NCI-H2081 treated with DMSO at 0.1 percent for 48 hours (cell line): ENCODE results near the gene SERINC2.

Experiments
- DNase-seq: peaks from one replicate; lab custom pipeline; 2025; lab: John Stamatoyannopoulos, UW

Gene SERINC2

DNA sequence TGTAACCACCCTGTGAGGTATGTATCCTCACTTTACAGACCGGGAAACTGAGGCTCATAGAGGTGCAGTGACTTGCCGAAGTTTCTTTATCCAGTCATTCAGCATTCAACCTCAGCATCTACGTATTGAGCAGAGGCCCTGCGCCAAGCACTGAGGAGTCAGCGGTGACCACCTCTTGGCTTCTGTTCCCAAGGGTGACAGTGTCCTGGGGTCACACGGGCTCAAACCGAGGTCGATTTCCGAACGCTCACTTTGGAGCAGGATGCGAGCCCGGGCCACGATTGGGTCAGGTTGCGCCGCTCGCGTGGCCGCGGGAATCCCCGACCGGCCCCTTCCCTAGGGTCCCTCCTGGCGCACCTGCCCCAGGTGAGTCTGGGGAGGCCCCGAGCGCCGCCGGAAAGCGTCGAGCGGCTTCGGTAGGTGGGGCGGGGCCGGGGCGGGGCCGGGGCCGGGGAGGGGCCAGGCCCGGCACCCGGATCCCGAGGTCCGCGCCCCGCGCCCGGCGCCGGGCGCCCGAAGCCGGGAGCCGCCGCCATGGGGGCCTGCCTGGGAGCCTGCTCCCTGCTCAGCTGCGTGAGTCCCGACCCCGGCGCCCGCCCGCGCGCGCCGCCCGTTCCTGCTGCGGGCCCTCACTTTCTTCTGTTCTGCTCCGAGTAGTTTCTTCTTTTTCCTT is at the start of gene SERINC2:
Gene SERINC2, plus strand, starts transcription at position 482 of the 673 bp plus-strand sequence. Its CDS starts 53 bp downstream, at position 535.
- DNase-seq, result no peak

DNA sequence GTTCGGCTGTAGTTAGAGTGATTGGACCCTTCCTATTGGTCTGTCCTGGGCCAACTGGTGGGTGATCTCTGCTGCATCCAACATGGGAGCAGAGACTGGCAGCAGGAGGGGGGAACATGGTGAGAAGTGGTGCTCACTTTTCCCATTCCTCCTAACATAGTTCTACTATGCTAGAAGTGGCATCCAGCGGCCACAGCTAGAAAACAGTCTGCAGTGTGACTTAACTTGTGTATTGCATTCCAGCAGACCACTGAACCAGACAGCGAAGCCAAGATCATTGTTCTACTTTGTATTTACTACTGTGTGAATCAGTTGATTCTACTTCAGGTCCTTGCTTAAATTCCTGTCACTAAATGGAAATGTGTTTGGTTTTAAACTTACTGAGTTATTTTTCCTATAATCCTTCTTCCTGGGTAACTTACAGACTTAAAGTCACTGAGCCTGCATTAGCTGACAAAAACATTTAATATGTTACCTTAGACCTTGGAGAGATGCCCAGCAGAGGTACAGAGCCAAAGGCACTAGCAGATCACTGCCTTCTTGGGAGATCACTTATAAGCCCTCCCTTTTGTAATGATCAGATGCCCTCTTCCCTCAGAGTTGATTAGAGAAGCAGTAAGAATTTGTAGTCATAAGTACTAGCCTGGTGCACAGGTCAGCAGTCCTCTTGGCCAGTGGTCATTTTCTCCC is 48.3 kb upstream of the SERINC2 start:
- DNase-seq, result no peak

DNA sequence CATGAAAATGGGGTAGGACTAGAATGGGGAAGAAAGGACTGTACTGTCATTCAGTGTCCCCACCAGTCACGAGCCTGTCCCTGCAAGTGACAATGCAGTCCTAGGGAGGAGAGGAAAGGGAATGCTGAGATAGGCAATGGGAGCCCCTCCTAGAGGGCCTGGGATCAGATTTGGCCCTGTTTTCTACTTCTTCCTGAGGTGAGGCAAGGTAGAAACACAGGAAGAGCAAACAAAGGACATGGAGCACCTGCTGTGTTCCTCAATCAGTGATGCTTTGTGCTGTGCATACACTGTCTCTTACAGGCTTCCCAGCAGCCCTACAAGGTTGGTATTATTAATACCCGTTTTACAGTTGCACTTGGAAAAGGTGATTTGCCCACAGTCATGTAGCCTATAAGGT is 46.2 kb upstream of the SERINC2 start:
- DNase-seq, result peak; percentile 9

DNA sequence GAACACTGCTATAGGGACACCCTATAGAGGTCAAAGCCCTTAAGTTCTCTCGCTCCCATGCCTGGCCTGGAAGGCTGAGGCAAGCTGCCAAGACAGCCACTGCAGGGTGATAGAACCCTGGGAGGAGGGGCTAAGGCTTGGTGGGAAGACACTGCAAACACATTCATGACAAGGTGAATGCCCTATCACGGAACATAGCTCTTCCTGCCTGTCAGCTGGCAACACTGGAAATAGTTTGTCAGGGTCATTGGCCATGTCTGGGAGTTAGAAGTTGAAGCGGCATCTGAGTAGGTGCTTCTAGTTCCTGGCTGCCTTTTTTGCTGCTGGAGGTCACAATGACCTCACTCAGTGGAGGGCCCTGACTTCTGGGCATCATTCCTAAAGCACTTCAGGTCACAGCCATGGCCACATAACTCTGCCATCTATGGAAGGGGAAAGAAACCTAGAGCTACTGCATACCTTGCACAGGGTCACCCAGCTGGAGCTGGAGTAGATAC is 44.4 kb upstream of the SERINC2 start:
- DNase-seq, result no peak

DNA sequence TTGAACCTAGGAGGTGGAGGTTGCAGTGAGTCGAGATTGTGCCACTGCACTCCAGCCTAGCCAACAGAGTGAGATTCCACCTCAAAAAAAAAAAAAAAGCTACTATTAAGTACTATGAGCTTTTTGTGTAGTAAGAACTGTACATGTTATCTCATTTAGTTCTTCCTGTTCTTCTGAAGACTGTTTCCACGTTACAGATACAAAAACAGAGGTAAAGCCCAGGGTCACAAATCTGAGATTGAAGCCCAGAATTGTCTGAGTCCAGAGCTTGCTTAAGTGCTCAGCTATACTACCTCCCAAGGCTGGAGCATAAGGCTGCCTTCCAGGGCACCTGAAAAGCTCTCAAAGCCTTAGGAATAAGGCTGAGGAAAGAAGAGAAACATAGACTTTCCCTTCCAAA is 43.0 kb upstream of the SERINC2 start:
- DNase-seq, result no peak

DNA sequence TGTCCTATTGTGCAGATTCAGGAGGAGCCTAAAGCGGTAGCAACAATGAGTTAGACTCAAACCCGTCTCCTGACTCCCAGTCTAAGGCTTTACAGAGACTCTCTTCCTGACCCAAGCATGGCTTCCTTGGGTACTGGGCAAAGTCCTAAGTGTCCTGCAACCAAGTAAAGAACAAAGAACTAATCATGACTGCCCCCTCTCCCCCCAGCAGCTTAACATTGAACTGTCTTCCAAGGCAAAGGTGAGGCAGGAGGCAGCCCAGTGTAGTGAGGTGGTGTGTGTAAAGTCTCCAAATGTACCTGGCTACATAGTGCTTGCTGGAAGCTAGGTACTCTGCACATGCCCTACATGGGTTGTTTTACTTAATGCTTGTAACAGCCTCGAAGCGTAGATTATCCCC is 42.4 kb upstream of the SERINC2 start:
- DNase-seq, result no peak

DNA sequence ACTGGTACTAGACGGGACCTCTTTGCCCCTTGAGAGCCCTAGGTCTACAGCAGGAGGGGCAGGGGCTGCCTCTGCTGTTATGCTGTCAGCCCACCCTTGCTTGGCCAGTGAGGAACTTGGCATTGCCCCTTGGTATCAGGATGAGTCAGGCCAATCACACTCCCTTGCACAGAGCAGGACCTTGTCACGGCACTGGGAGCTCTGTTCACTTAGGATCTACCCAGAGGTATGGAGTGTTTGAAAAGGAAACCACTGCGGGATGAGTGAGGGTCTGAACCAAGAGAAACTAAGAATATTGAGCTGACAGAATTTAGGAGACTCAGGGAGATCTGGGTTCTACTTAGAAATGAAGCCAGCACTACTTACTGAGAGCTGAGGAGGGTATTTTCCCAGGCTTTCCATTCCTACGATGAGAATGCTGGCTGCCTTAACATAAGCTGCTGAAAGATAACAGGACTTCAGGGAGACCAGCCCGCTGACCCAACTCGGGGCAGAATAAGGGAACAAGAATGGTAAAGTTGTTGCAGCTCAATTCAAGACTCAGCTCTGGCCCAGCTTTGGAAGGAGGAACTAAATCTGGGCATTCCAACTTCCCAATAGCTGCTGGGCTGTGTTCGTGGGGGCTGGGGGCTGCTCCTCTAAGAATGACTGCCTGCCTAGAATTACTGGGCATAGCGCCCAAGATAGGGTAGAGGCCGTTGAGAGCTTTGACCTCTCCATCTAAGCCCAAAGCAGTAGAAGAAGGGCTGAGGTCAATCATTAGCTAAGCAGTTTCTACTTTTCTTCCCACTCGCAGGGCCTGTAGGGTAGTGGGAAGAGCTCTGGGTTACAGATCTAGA is 41.7 kb upstream of the SERINC2 start:
- no peak for DNase-seq

DNA sequence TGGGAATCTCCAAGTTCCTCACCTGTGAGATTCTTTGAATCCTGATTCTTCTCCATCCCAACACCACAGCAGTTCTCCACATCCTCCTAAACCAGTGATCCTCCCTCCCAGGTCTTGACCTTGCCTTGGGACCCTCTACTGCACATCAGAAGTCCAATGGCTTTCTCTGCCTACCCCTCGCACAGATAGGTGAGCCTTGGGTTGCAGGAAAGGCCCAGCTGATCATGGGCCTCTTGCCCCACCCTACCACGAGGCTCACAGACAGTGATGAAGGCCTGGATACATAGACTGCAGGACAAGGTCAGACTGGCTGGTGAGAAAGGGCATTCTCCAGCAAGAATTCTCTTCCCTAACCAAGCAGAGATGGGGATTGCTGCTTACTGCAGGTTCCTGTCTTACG is 41.0 kb upstream of the SERINC2 start:
- DNase-seq, result no peak

DNA sequence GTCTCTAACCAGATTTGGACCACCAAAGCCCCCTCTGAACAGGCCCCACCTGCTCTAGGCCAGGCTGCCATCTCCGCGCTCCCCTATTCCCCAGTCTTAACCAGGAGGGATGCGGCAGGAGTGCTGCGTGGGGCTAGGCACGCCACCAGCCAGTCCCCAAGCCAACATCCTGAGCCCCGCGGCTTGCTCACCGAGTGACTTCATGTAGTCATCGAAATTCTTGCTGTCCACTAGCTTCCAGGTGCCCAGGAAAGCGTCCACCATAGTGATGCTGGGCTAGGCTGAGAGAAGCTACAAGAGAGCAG is 40.3 kb upstream of the SERINC2 start:
- DNase-seq, result no peak

DNA sequence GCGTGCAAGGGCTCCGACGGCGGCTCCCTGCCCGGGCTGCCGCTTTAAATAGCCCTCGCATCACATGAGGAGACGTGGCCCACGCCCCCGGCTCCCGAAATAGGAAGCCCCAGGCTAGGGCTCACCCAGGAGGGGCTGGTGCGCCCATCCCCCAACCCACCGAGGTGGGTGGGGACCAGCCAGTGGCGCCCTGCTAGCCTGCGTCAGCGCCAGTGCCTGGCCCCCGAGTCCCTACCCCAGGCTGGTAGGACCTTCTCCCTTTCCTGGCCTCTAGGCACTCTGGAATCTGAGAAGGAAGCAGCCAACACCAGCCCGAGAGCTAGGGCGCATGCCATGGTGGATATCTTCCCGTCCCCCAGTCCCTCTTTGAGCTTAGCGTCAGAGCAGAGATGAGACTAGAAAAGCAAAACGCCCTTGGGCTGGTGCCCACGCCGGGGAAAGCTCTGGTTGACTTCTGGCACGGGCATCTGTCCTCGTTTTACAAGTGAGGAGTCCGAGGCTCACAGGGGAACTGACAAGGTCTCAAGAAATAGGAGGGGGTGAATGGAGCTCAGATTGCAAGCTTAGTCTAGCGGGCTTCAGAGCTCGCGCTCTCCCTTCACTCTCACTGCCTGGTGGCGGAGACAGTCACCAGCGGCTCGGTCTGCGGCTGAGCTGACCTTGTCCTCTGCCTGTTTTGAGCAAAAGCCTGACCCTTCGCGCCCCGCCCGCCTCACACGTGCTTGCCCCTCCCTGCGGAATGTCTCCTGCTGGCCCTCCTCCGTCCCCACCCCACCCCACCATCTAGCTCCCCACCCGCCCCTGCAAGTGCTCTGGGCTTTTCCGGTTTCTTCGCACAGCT is 39.7 kb upstream of the SERINC2 start, which contains the start of gene FABP3:
Gene FABP3, minus strand, starts transcription at position 21 of the 841 bp plus-strand sequence. CDS start 62 bp downstream, outside the sequence.
- DNase-seq, result no peak

DNA sequence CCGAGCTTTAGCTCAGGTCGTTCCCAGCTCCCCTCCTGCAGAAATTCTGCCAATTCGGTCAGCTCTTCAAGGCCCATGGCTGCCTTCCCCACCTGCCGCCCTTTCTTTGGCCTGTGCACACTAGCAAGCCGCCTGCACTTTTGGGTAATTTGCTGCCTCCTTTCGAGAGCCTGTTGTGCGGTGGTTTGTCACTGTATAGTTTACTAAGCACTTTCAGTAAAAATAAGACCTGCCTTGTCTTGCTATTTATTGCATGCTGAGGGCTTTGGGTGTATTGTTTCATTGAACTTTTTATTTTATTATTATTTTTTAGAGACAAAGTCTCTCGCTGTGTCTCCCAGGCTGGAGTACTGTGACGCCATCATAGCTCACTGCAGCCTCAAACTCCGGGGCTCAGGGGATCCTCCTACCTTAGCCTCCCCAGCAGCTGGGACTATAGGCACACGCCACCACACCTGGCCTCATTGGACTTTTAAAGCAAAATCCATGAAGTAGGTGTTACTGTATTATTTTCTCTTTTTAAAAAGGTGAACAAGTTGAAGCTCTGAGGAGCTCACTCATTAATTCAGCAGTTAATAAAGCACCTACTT is 39.0 kb upstream of the SERINC2 start:
- no peak for DNase-seq

DNA sequence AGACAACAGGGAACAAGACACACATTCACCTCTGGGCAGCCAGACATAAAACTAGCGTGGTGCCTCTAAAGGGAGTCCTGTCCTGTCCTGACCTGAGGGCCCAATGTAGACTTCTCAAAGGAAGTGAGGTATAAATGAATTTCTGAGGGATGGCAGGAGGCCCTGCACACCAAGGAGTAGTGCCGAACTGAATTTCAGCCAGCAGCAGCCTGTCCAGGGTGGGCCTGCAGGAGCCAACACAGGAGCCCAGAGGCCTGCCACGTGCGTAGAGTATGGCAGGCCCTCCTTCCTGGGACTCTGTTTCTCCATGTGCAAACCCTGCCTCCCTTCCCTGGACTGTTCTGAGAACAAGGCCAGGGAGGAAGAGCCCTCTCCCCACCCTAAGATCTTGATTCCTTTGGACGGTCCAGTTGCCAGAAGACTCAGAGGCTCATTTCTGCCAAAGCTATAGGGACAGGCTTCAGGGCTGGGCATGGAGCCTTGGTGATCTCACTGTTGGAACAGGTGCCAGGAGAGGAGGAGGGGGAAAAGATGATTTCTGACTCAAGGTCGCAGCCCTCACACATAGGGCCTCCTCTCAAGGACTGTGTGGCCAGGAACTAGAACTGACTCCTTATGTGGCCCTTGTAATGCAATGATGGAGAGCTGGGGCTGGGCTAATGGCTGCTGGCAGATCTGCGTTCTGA is 38.4 kb upstream of the SERINC2 start:
- DNase-seq, result no peak

DNA sequence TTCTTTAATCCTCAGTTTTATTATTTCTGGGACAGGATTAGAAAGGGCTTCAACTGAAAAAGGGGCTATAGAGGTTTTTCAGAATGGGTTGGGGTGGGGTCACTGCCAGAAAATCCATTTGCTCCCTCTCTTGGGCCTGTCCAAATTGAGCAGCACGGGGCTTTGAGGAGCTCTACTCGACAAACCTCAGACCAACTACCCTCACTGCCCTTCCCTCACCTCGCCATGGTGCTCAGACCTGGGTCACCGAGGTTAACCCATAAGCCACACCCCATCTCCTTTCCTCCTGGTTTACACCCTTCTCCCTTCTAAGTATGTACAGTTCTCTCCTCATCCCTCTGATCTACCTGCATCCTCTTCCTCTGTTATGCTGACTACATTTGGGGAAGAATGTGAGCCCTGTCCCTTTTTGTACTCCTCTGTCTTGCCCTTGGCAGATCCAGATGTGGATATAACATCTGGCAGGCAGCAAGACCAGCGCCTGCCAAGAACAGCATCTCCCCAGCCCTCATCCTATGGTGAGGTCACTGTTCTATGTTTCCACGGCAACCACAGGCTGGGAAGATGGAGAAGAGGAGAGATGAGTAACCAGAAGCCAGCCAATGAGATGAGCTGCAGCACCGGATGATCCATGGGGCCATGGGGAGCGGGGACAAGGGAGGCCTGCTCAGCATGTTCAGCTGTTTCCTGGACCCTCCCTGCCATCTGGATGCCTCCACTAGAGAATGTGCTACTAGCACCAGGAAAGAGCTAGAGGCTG is 36.5 kb upstream of the SERINC2 start:
- no peak for DNase-seq

DNA sequence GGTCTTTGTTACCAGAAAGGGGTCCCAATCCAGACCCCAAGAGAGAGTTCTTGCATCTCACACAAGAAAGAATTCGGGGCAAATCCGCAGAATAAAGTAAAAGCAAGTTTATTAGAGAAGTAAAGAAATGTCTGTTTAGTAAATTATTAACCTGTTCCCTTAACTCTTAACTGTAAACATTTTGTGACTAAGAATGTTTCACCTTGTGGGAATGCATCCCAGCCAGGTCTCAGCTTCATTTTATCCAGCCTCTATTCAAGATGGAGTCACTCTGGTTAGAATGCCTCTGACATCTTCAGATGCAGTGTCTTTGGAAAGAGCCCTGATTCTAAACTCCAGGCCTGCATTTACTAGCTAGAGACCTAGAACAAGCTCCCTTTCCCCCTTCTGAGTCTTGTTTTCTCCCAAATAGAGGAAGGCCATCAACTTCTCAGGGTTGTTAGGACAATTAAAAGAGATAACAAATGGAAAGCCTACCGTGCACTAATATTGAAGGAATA is 35.6 kb upstream of the SERINC2 start:
- no peak for DNase-seq

DNA sequence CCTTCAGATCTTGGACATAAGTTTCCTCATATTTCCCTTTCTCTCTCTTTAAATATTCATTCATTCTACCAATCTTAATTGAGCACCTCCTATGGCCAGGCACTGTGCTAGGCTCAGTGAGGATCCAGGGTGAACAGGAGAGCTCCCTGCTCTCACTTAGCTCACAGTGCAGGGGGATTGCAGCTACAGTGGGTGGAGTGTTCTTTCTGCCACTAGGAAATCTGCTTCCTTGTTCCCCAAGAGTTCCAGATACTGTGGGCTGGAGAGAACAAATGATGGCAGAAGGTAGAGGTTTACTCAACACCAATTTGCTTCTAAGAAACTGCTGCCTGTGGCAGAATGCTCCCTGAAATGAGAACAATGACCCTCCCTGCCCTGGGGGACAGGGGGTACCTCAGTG is 35.0 kb upstream of the SERINC2 start:
- DNase-seq, result no peak

DNA sequence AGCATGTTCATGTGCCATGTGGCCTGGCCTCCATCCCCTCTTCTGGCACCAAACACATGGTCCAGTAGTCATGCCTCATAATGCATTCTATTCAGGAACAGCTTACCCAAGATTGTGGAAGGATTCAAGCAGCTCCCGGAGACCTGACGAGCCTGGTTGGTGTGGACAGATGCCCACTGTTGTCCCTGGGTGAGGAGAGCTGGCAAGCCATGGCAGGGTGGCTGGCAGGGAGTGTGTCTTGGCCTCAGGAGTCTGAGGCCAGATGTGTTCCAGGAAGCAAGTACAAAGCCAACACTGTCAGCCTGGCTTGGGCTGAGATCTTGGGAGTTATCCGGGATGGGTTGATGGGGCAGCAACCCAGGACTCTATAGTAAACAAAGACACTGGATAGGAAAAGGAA is 32.8 kb upstream of the SERINC2 start:
- no peak for DNase-seq

DNA sequence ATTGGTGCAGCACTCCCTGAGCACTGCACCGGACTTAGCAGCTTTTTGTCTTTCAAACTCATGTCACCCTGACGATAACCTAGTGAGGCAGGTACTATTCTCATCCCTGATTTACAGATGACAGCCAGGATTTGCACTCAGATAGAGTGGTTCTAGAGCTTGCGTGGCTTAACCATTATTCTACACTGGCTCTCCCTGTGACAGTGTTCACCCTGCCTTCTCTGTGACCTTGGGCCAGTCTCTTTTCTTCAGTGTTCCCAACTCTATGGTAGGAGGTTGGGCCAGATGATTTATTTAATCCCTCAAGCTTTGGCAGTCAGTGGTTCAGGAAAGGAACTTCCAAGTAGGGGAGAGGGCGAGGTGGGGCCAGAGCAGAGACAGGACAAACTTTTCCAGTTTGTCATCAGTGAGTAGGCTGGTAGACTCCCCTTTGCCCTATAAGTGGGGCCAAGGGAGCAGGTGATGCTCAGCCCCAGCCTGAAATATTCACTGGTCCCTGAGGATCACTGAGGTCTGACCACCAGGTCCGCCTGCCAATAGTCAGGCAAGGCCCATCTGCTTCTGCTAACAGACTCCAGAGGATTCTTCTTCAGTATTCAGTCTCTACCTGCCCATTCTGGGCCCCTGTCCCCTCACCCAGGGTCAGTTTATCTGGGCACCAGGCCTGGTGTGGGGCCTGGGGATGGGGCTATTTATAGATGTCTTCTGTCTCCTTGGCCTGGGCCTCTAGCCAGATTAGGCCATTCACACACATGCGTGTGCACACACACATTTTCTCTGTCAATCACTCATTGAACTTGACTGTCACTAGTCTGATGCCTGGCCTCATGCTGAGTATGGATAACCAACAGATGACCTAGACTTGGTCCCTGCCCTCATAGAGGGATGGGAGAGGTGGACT is 31.4 kb upstream of the SERINC2 start:
- no peak for DNase-seq

DNA sequence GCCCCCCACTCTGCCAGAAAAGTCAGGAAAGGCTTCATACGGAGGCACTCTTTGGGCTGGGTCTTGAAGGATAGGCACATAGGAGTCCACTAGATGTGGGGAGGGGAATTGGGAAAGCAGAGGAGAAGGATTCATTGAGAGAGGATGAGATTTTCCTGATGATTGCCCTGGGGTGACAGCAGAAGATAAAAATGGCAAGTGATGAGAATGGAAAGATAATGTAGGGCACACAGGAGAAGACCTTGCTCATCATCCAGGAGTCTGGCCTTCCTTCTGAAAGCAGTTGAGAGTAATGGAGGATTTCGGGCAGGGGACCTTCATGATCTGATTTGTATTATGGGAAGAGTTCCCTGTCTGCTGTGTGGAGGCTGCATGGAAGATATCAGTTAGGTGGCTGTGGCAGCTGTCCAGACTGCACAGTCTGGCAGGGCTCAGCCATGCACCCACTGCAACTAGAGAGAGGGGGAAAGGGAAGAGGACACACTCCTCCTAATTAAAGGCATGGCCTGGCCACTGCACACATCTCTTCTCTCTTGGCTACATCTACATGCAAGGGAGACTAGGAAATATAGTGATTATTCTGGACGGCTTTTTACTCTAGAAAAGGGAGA is 30.5 kb upstream of the SERINC2 start:
- no peak for DNase-seq
